Measurements from ENCODE around the gene SPDYE16.
"Not testable (repeated sequence)": the region's sequence is repeated elsewhere in the genome, so short reads cannot be mapped to it uniquely, and the experiment has no call there.

Gene SPDYE16

DNA sequence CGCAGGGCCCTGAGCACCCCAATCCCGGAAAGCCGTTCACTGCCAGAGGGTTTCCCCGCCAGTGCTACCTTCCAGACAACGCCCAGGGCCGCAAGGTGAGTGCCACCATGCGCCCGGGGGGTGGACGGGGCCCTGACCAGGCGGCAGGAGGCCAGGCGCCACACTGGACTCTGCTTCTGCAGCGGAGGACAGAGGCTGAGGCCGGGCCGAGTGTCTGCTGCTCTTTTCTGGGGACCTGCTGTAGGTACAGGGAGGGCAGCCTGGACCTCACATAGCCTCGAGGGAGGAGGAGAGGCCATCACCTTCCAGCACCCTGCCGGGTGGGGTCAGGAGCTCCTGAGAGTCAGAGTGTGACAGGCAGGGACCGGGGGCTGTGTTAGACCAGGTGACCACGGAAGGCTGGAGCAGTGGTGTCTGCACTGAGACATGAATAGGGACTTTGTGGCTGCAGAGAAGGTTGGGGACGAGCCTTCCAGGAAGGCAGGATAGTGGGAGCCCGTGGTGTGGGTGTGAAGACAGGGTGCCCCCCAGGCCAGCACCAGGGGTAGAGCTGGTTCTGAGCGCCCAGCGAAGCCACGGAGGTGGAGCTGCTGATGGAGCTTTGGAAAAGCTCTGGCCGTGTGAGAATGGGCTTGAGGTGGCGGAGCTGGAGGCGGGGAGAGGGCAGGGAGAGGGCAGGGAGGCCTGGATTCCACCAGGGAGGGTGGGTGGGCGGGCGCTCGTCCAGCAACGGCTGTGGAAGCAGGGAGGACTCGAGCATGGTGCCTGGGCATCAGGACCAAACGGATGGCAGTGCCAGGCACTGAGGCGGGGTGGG lies 38.5 kb downstream of the SPDYE16 start:
- not testable (repeated sequence) for DNase-seq

DNA sequence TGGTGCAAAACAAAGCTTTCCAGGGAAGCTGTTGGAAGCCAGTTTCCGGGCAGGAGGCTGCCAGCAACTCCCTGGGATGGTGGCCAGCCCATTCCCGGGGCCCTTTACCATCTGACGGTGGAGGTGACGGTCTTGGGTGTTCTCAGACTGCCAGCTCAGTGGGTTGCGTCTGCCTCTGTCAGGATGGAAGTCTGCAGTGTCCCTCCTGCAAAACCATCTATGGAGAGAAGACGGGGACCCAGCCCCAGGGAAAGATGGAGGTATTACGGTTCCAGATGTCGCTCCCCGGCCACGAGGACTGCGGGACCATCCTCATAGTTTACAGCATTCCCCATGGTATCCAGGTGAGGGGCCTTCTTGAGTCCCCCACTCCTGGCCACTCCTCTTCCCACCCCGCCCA lies 39.9 kb downstream of the SPDYE16 start:
- DNase-seq = not testable (repeated sequence)

DNA sequence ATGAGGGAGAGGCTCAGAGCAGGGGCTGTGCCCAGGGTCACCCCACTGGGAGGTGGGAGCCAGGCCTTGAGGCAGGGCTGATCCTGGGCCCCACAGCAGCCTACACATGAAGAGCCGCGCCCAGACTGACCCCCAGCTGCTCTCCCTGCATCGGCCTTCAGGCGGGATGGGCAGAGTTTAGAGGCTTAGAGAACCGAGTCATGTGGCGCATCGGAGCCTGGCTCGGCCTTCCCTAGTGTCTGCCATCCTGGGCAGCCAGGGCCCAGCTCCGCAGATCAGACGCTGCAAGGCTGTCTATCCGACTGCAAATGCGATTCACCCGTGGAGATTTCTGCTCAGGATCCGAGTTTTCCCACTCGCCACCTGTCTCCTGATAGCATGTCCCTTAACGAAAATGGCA lies 40.3 kb downstream of the SPDYE16 start:
- DNase-seq = not testable (repeated sequence)

DNA sequence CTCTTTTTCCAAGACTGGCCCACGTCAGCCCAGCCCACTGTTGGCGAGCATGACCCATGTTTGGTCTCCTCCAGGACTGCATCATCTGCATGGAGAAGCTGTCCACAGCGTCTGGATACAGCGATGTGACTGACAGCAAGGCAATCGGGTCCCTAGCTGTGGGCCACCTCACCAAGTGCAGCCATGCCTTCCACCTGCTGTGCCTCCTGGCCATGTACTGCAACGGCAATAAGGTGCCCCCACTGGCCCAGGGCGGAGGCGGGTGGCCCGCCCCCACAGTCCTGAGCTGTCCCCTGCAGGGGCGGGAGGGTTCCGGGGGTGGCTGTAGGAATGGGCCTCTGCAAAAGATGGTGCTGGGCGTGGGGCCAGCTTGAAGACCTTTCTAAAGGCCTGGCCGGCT lies 40.9 kb downstream of the SPDYE16 start:
- DNase-seq = not testable (repeated sequence)

DNA sequence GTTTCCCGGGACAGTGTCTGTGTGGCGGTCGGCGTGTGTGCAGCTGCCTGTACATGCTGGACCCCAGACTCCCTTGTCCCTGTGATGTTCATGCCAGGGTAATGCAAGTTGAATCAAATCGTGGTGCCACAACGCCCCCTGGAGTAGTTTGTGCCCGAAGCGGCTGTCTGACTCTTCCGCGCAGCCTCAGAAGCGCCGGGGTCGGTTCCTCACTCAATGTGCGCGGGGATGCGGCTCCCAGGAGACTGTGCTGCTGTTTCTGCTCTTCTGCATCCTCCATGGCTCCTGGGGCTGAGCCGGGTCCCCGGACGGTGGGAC lies 43.2 kb downstream of the SPDYE16 start:
- not testable (repeated sequence) for DNase-seq

DNA sequence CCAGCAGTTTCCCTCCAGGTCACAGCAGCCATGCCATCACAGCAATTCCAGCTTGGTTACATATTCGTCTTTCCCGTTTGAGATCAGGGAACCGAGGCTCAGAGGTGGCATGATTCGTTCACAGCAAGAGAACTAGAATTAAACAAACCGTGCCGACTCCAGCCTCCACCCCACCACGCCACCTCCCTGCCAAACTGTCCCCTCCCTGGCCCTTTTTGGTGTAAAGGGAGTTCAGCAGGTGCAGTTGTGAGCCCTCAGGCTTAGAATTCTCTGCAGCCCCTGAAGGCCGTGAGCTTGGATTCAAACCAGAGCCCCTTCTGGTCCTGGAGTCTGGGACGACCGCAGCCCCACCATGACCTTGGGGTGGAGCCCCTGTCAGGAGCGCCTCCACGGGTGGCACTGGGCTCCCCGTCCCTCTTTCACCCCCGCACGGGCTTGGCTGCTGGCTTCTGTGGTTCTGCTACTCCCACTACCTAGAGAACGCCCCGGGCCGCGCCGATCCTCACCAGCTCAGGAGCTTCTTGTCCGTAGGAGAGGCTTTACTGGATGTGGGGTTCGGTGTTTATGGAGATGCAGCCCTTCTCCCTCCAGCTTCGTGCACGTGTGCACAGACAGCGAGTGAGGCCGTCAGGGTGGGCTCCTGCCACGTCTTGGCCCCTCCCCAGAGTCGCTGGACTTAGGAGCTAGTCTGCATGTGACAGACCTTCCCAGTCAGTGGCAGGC lies 43.7 kb downstream of the SPDYE16 start:
- not testable (repeated sequence) for DNase-seq

DNA sequence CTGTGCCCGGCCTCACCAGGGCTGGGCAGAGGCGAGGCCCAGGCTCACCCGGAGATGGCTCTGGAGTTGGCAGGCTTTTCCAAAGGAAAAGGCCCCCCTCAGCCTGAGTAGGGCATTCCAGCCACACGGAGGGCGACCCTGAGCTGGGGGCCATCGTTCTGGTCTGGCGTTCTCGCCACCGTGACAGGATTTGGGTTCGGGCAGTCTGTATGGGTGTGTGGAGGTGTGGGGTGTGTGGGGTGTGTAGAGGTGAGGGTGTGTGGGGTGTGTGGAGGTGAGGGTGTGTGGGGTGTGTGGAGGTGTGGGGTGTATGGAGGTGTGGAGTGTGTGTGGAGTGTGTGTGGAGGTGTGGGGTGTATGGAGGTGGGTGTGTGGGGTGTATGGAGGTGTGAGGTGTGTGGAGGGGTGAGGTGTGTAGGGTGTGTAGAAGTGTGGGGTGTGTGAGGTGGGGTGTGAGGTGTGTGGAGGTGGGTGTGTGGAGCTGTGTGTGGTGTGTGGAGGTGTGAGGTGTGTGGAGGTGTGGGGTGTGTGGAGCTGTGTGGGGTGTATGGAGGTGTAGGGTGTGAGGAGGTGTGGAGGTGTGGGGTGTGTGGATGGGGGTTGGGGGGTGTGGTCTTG lies 44.4 kb downstream of the SPDYE16 start:
- DNase-seq = not testable (repeated sequence)

DNA sequence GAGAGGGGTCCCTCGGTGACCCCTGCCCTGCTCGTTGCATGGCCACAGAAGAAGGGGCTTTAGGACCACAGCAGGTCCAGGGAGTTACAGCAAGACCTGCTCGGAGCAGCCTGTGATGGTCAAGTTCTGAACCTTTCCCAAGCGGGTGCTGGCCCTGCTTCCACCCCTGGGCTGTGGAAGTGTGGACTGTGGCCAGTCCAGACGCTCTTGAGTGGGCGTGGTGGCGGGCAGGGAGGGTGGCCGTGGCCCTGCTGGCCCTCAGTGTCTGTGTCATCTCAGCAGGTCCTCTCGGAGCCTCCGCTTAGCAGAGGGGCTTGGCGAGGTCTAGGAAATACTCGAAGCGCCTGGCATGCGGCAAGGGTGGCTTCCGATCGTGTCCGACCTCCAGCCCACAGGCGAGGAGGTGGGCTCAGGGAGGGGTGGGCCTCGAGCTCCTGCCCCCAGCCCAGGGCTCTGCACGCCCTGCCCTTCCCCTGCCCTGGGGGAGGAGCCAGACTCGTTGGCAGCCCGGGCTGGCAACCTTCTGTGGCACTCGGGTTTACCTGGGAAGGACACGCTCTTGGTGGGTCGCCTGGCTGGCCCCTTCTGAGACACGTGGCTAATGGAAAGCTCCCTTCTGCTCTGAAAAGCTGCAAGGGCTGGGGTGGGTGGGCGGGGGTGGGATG lies 45.0 kb downstream of the SPDYE16 start:
- DNase-seq = not testable (repeated sequence)

DNA sequence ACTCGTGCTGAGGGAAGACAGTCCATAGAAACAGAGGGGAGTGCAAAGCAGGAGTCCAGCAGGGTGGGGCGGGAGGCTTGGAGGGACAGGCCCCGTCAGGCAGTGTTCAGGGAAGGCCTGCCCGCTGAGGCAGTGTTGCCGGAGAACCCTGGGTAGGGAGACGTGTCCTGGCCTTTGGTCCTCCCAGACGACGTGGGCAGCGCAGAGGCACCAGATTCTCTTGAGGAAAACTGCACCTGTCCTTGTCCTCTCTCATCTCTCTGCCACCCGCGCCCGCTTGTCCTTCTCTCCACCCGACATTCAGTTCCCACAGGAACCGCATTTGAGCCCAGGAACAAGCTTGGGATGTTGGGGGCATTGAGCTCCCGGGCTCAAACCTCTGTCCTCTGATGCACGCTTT lies 47.4 kb downstream of the SPDYE16 start:
- not testable (repeated sequence) for DNase-seq

DNA sequence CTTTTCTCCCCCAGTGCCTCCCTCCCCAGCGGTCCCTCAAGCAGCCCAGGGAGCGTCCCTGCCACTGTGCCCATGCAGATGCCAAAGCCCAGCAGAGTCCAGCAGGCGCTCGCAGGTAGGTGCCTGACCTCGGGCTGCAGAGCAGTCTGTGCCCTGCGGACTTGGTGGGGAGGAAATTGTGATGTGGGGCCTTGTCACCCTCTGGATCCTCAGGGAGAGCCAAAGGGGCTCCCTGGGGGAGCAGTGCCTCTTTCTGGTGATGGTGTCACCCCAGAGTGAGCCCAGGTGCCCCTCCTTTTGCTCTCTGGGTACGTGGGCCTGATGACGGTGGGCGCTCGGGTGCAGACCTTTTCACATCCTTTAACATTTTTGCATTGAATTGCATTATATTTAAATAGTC lies 51.0 kb downstream of the SPDYE16 start:
- DNase-seq = not testable (repeated sequence)

DNA sequence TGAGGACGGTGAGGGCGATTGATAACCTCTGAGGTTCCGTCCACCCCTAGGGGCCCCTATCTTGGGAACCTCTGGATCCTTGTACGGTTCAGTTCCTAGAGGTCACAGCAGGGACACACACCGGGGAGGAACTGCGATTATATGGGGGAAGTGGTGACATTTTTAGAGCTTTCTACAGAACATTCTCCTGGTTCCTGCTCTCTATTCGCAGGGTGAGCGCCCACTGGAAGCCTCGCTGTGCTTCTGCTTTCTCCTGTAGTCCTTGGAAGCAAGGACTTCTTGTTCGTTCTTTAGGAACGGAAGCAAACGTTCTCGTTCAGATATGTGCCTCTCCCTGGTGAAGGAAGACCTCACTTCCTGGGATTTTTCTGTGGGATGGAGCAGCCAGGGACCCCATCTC lies 55.1 kb downstream of the SPDYE16 start:
- DNase-seq = not testable (repeated sequence)

DNA sequence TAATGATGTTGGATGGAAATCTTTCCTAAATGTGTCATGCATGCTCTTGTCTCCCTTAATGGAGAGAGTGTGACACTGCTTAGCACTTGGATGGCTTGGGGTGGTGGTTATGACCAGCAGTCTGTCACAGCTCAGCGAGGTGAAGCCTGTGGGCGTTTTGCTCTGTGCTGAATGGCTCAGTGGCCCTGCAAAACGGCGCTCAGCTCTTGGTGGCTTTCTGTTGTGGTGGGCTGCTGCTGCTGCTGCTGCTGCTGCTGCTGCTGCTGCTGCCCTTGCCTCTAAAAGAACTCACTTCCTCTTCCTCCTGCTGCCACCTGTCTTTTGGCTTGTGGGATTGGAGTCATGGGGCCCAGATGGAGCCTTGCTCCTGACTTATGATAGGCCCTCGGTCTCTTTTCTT lies 56.5 kb downstream of the SPDYE16 start:
- DNase-seq = not testable (repeated sequence)

DNA sequence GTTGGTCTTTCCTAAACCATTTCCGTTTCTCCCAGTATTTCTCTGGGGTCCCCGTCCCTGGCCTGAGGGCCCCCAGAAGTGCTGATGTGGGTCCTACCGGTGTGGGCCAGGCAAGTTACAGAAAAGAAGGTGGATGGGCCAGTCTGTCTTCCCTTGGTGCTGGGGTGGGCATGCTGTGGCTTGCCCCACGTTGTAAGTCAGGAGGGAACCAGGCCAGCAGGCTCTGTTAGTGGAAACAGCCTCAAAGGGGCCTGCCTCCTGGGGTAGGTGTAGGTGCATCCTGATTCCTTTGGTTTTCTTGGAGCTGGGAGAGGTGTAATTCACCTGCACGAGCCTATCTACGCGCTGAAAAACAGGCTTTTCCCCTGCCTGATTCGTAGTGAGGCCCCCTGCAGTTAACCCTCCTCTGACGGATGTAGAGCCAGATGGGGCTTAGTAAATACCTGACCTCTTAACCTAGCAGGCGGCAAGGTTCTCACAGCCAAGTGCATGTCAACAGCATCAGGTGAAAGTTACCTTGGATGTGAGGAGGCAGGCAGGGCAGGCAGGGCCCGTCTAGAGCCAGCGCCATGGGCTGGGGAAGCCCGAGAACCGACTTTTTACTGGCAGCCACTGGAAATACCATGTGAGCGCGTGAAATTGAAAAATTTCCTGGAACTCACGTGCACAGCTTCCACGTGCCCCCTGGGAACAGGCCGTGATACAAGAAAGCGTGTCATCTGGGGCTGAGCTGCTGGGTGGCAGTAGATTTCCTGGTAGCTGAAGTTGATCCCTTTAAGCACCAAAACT lies 57.1 kb downstream of the SPDYE16 start:
- DNase-seq = not testable (repeated sequence)

DNA sequence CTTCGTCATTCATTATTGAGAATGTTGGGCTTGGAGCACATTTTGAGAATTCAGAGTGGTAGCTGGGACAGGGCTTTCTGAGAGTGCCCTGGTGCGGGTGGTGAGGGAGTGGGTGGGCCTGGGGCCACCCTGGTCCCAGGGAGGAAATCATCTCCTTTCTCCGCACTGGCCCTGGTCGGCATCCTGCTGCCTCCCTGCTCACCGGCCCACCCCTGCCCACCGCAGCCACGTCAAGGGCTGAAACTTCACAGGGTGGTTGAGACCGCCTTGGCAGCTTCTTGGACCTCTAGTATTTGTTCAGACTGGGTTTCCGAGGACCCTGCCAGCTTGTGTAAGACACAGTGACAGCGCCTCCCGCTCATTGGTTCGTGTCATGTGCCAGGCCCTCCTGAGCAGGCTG lies 58.6 kb downstream of the SPDYE16 start:
- not testable (repeated sequence) for DNase-seq

DNA sequence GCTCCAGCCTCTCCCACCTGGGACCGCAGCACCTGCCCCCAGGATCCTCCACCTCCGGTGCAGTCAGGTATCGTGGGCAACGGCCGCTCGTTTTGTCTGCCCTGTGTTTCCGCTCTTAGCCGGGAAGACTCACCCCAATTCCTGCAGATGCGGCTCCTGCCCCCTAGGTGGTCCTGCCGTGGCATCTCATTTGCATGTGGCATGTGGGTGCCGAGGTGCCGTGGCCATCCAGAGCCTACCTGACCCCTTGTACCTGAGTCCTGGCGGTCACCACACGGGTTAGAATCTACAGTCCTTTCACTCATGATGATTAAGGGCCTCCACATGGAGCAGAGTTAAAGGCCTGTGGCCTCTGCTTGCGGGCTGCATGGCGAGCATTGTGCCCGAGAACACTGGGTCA lies 60.0 kb downstream of the SPDYE16 start:
- not testable (repeated sequence) for DNase-seq

DNA sequence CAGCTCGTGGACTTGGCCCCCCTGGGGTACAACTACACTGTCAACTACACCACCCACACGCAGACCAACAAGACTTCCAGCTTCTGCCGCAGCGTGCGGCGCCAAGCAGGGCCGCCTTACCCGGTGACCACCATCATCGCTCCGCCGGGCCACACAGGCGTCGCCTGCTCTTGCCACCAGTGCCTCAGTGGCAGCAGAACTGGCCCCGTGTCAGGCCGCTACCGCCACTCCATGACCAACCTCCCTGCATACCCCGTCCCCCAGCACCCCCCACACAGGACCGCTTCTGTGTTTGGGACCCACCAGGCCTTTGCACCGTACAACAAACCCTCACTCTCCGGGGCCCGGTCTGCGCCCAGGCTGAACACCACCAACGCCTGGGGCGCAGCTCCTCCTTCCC lies 60.4 kb downstream of the SPDYE16 start:
- not testable (repeated sequence) for DNase-seq
